ENCODE data around the gene ZNF132. TPM values are rescaled to one million over a fixed set of nuclear protein-coding genes. Genes with fewer than 3 reads are reported as not detected.
A peak's percentile ranks its signal among the peaks of the same experiment; 100 is the strongest.
"Not testable (repeated sequence)": the region's sequence is repeated elsewhere in the genome, so short reads cannot be mapped to it uniquely, and the experiment has no call there.

ZNF132 gene
- total RNA-seq, 2 experiments from 2014 or later: 3.3 to 4.4 TPM

- DNase-seq (no peak), ATAC-seq (no peak)
- Mint-ChIP-seq H3K36me3 (ENCODE audit: low read depth) (peaks cover 7% of the 10 kb centered on the region), H3K27ac (peak overlapping the region; percentile 92), H3K4me3 (peak overlapping the region; percentile 84), H3K27me3 (no peaks in the 10 kb centered on the region), H3K4me1 (peaks cover 29% of the 10 kb centered on the region), H3K9me3 (ENCODE audit: low read depth) (no peaks in the 10 kb centered on the region)
- intact Hi-C loops (cut with DNase I, micrococcal nuclease): loop anchor here in 1 of 2 experiments (5.0 to 10.0 kb wide), 2 partner anchors 222 to 775 kb away; partner anchors contain the start of genes ZNF211 and ZNF274
- ChIA-PET POLR2A (interaction anchor here (0.7 kb wide), 1 partner anchor 44 kb away, joined by 3 read pairs; no protein-coding TSS in a partner anchor), CTCF (no interaction called here)
Measured at GRCh38 chr19:58406818-58407657, 32.9 kb downstream of the ZNF132 start.

- H3K4me3 Mint-ChIP-seq; CTCF ChIA-PET; ATAC-seq; DNase-seq; POLR2A ChIA-PET; H3K36me3 Mint-ChIP-seq (ENCODE audit: low read depth); H3K27me3 Mint-ChIP-seq; H3K27ac Mint-ChIP-seq; H3K9me3 Mint-ChIP-seq (ENCODE audit: low read depth): not testable (repeated sequence)
- intact Hi-C loops (cut with DNase I, micrococcal nuclease): loop anchor here in 1 of 2 experiments (5.0 to 10.0 kb wide), 3 partner anchors 73 to 219 kb away; partner anchors contain the start of genes ZBTB45, ZNF274 and ZNF446
- H3K4me1 Mint-ChIP-seq: peaks cover 27% of the 10 kb centered on the region
Measured at GRCh38 chr19:58403920-58404478, 36.0 kb downstream of the ZNF132 start.

- intact Hi-C loops (cut with DNase I, micrococcal nuclease): loop anchor here (1.0 to 10.0 kb wide), 19 partner anchors 15 to 219 kb away; partner anchors contain the start of genes RPS5 (in 2 of the 2), ZBTB45 (in 2 of the 2), ZNF132 (in 2 of the 2) and ZNF274 (in 2 of the 2)
- H3K4me1 Mint-ChIP-seq: peaks cover 17% of the 10 kb centered on the region
- no peak for ATAC-seq
- peak overlapping the region; percentile 82 for H3K4me3 Mint-ChIP-seq
- peaks cover 2% of the 10 kb centered on the region for H3K27me3 Mint-ChIP-seq
- no peak overlapping the region for H3K27ac Mint-ChIP-seq
- DNase-seq: no peak
- ChIA-PET POLR2A (no interaction called here), CTCF (interaction anchor here (1.0 to 1.2 kb wide), 2 partner anchors 39 to 118 kb away, joined by 3 to 4 read pairs; partner anchors contain the start of gene ZBTB45)
- peaks cover 3% of the 10 kb centered on the region for H3K36me3 Mint-ChIP-seq (ENCODE audit: low read depth)
- no peaks in the 10 kb centered on the region for H3K9me3 Mint-ChIP-seq (ENCODE audit: low read depth)
Measured at GRCh38 chr19:58401840-58402421, 38.0 kb downstream of the ZNF132 start.

- Mint-ChIP-seq H3K27ac (peak overlapping the region; percentile 61), H3K36me3 (ENCODE audit: low read depth) (no peaks in the 10 kb centered on the region), H3K4me1 (peaks cover 14% of the 10 kb centered on the region), H3K4me3 (peak overlapping the region; percentile 82), H3K9me3 (ENCODE audit: low read depth) (no peaks in the 10 kb centered on the region), H3K27me3 (peaks cover 2% of the 10 kb centered on the region)
- ATAC-seq: peak; percentile 97
- ChIA-PET CTCF (no interaction called here), POLR2A (no interaction called here)
- peak; percentile 100 for DNase-seq
- intact Hi-C loops (cut with DNase I, micrococcal nuclease): loop anchor here (1.0 to 10.0 kb wide), 19 partner anchors 14 to 218 kb away; partner anchors contain the start of genes RPS5 (in 2 of the 2), ZBTB45 (in 2 of the 2), ZNF132 (in 2 of the 2) and ZNF274 (in 2 of the 2)
Measured at GRCh38 chr19:58400916-58401839, 38.8 kb downstream of the ZNF132 start.

GRCh38 chr19:58400316-58400915 is 39.5 kb downstream of the ZNF132 start:
- H3K27ac Mint-ChIP-seq: no peak overlapping the region
- peak overlapping the region; percentile 82 for H3K4me3 Mint-ChIP-seq
- intact Hi-C loops (cut with DNase I, micrococcal nuclease): loop anchor here in 1 of 2 experiments (2.0 to 10.0 kb wide), 4 partner anchors 14 to 216 kb away; partner anchors contain the start of genes RPS5, ZBTB45, ZNF274 and ZNF446
- POLR2A ChIA-PET: no interaction called here
- H3K36me3 Mint-ChIP-seq (ENCODE audit: low read depth): peaks cover 4% of the 10 kb centered on the region
- ATAC-seq (no peak), DNase-seq (no peak)
- H3K9me3 Mint-ChIP-seq (ENCODE audit: low read depth): no peaks in the 10 kb centered on the region
- H3K27me3 Mint-ChIP-seq: peaks cover 2% of the 10 kb centered on the region
- peaks cover 16% of the 10 kb centered on the region for H3K4me1 Mint-ChIP-seq
- CTCF ChIA-PET: no interaction called here

- Mint-ChIP-seq H3K4me1 (peaks cover 17% of the 10 kb centered on the region), H3K4me3 (no peak overlapping the region), H3K27me3 (peaks cover 2% of the 10 kb centered on the region), H3K9me3 (ENCODE audit: low read depth) (no peaks in the 10 kb centered on the region), H3K27ac (no peak overlapping the region), H3K36me3 (ENCODE audit: low read depth) (peaks cover 6% of the 10 kb centered on the region)
- intact Hi-C loops (cut with DNase I, micrococcal nuclease): loop anchor here in 1 of 2 experiments (2.0 to 10.0 kb wide), 4 partner anchors 13 to 215 kb away; partner anchors contain the start of genes RPS5, ZBTB45, ZNF274 and ZNF446
- ChIA-PET POLR2A (interaction anchor here (0.6 kb wide), 1 partner anchor 51 kb away, joined by 3 read pairs; the partner anchor contains the start of gene ZNF324B), CTCF (no interaction called here)
- DNase-seq (no peak), ATAC-seq (no peak)
Measured at GRCh38 chr19:58399903-58400302, 40.0 kb downstream of the ZNF132 start.

GRCh38 chr19:58398545-58398944 is 41.4 kb downstream of the ZNF132 start:
- ATAC-seq: no peak
- Mint-ChIP-seq H3K27ac (no peak overlapping the region), H3K4me1 (peaks cover 17% of the 10 kb centered on the region), H3K9me3 (ENCODE audit: low read depth) (no peaks in the 10 kb centered on the region), H3K36me3 (ENCODE audit: low read depth) (peaks cover 20% of the 10 kb centered on the region), H3K4me3 (no peak overlapping the region), H3K27me3 (peaks cover 2% of the 10 kb centered on the region)
- CTCF ChIA-PET: no interaction called here
- POLR2A ChIA-PET: no interaction called here
- intact Hi-C loops (cut with DNase I, micrococcal nuclease): no loop called here
- DNase-seq: no peak

GRCh38 chr19:58398087-58398486 is 41.9 kb downstream of the ZNF132 start:
- ATAC-seq (no peak), DNase-seq (no peak)
- Mint-ChIP-seq H3K36me3 (ENCODE audit: low read depth) (peaks cover 24% of the 10 kb centered on the region), H3K27me3 (peaks cover 2% of the 10 kb centered on the region), H3K27ac (no peak overlapping the region), H3K9me3 (ENCODE audit: low read depth) (no peaks in the 10 kb centered on the region), H3K4me3 (no peak overlapping the region), H3K4me1 (peaks cover 17% of the 10 kb centered on the region)
- intact Hi-C loops (cut with DNase I, micrococcal nuclease): no loop called here
- POLR2A ChIA-PET: no interaction called here
- CTCF ChIA-PET: no interaction called here

GRCh38 chr19:58397533-58398037 is 42.4 kb downstream of the ZNF132 start:
- ChIA-PET CTCF (no interaction called here), POLR2A (no interaction called here)
- ATAC-seq (no peak), DNase-seq (no peak)
- H3K4me1 Mint-ChIP-seq: peaks cover 19% of the 10 kb centered on the region
- intact Hi-C loops (cut with DNase I, micrococcal nuclease): no loop called here
- H3K36me3 Mint-ChIP-seq (ENCODE audit: low read depth): peaks cover 29% of the 10 kb centered on the region
- peaks cover 2% of the 10 kb centered on the region for H3K27me3 Mint-ChIP-seq
- no peaks in the 10 kb centered on the region for H3K9me3 Mint-ChIP-seq (ENCODE audit: low read depth)
- H3K27ac Mint-ChIP-seq: no peak overlapping the region
- no peak overlapping the region for H3K4me3 Mint-ChIP-seq

Data from activated CD4-positive, alpha-beta T cell treated with anti-CD3 and anti-CD28 coated beads for 36 hours (primary cell).